ENCODE data around the gene SBK2. TPM values are rescaled to one million over a fixed set of nuclear protein-coding genes. Genes with fewer than 3 reads are reported as not detected.

SBK2 gene
- total and polyA plus RNA-seq, 2 donors (not counting 3 experiments of a cell fraction or from before 2014, with no cell fraction given) = not detected

GRCh38 chr19:55539090-55539984 lies 2.4 kb upstream of the SBK2 start:
- Histone ChIP-seq H3K27me3 (ENCODE audit: control insufficient read depth in 2 of 2, insufficient read depth in 2 of 2, low read length in 2 of 2) (no peaks in the 10 kb centered on the region), H3K4me2 (ENCODE audit: insufficient read depth, low read length) (no peak overlapping the region), H2AFZ (ENCODE audit: low read depth, low read length) (no peak overlapping the region), H3K36me3 (ENCODE audit: control insufficient read depth in 2 of 2, extremely low read depth in 1 of 2, insufficient read depth in 2 of 2, low read length in 2 of 2) (no peaks in the 10 kb centered on the region), H3K9me3 (replicated peaks; ENCODE audit: control insufficient read depth, insufficient read depth, low read length) (no peaks in the 10 kb centered on the region), H3K27ac (ENCODE audit: insufficient read depth, low read depth, low read length) (no peak overlapping the region), H3K79me2 (ENCODE audit: control insufficient read depth, insufficient read depth, low read length) (no peaks in the 10 kb centered on the region), H3K4me1 (ENCODE audit: control insufficient read depth, extremely low read depth, insufficient read depth, low read length) (no peaks in the 10 kb centered on the region), H3K9ac (replicated peaks; ENCODE audit: extremely low read depth, insufficient read depth, low read length) (no peak overlapping the region), H4K20me1 (replicated peaks; ENCODE audit: control insufficient read depth, extremely low read depth, insufficient read depth, low read length) (no peaks in the 10 kb centered on the region), H3K4me3 (replicated peaks in 1 of 3; ENCODE audit: insufficient read depth in 1 of 3, low read depth in 1 of 3, low read length in 3 of 3) (no peak overlapping the region), H3K9me1 (replicated peaks; ENCODE audit: control insufficient read depth, extremely low read depth, insufficient read depth, low read length) (no peaks in the 10 kb centered on the region)
- POLR2A ChIA-PET = no interaction called here
- FAIRE-seq = no peak
- BruUV-seq (replicated peaks) = no TSS peak
- intact Hi-C loops (cut with micrococcal nuclease) (no loop called here), dilution Hi-C loops (cut with MboI; ENCODE audit: extremely low pct_ligation_motif_present, low sequenced_read_pairs) (no loop called here)
- CTCF ChIA-PET = no interaction called here
- TF ChIP-seq MYC (IDR thresholded peaks at IDR 0.05; ENCODE audit: low read depth, low read length) = no peak
- TF ChIP-seq EZH2 (IDR thresholded peaks at IDR 0.05; ENCODE audit: borderline replicate concordance, low read depth, low read length, severe bottlenecking) = no peak
- TF ChIP-seq JUN (IDR thresholded peaks at IDR 0.05; ENCODE audit: borderline replicate concordance, insufficient read depth, insufficient read length, low read depth) = no peak
- no peak for TF ChIP-seq POLR2A (IDR thresholded peaks at IDR 0.05; ENCODE audit: low read depth, low read length)
- TF ChIP-seq POLR2AphosphoS5 (IDR thresholded peaks at IDR 0.05; ENCODE audit: insufficient read depth, low read depth, low read length) = no peak
- TF ChIP-seq CTCF (IDR thresholded peaks at IDR 0.05; ENCODE audit: extremely low read depth in 1 of 2, insufficient read depth in 1 of 2, low read depth in 1 of 2, low read length in 2 of 2) = no peak
- TF ChIP-seq MAX (IDR thresholded peaks at IDR 0.05; ENCODE audit: insufficient read depth, insufficient read length) = no peak
- TF ChIP-seq GATA2 (IDR thresholded peaks at IDR 0.05; ENCODE audit: insufficient read depth, insufficient read length, low read depth, low read length) = no peak
- no peak for TF ChIP-seq FOS (IDR thresholded peaks at IDR 0.05; ENCODE audit: borderline replicate concordance, insufficient read depth, low read length)
- no peak for DNase-seq (ENCODE audit: low read depth, low spot score)

All from endothelial cell of umbilical vein (primary cell).